K562 (cell line): ENCODE measurements around the gene FREM1. TPM values are rescaled to one million over a fixed set of nuclear protein-coding genes. Genes with fewer than 3 reads are reported as not detected.

Experiments
- ATAC-seq: fragments of 200-7000 bp; cut with Tn5 transposase; 3 replicates; pipeline ENCODE4 v1.9.1; 2020; ENCODE audit warnings: moderate library complexity
- BruUV-seq: library from RNA; stranded (reverse); fragments of 400-500 nt; replicated peaks from 2 replicates; lab custom pipeline; 2021; lab: Mats Ljungman, UMichigan
- CTCF ChIA-PET: fragments of 300-600 bp; formaldehyde crosslinking; extraction: SDS; loops from one replicate; lab custom pipeline; 2021; ENCODE audit warnings: low intra/inter-chr PET ratio; lab: Yijun Ruan, JAX
- POLR2A ChIA-PET: fragments of 300-600, 350-650 bp; sonication (Branson Sonifier 250); formaldehyde crosslinking; extraction: SDS; loops from one replicate; lab custom pipeline; 2021; ENCODE audit warnings: antibody characterized with exemption, inconsistent platforms; lab: Yijun Ruan, JAX
- DNase-seq, 4 experiments: peaks; one replicate each; pipeline versions ENCODE4 v3.0.0 to v3.0.0-alpha.2; 2011 to 2018; ENCODE audit warnings: low spot score in 3 of 4, mixed read lengths in 3 of 4; ENCODE audit errors: extremely low read depth in 1 of 4
- FAIRE-seq: peaks from 2 replicates; lab custom pipeline; 2011; peaks lifted over from hg19 to GRCh38; lab: Jason Lieb, UNC
- H2AFZ ChIP-seq: 2 replicates; pipeline ENCODE4 v1.6.0; 2011; ENCODE audit warnings: low read depth, low read length, control low read depth, inconsistent platforms
- H3K27ac ChIP-seq: fragments of 200-600 bp; 3 replicates; pipeline ENCODE4 v1.8.0; 2011; ENCODE audit warnings: low read depth, mild to moderate bottlenecking, control low read depth, inconsistent platforms, low read length, moderate library complexity, mixed read lengths; ENCODE audit errors: extremely low read depth
- H3K27me3 ChIP-seq, 2 experiments: fragments of 300-600 bp in 1 of 2; 2 replicates in 1 of 2; 3 replicates in 1 of 2; pipeline versions ENCODE4 v1.6.0 to v1.8.0; 2011; ENCODE audit warnings: inconsistent platforms in 2 of 2, low read length in 2 of 2, mild to moderate bottlenecking in 1 of 2, mixed read lengths in 1 of 2, moderate library complexity in 1 of 2; ENCODE audit not compliant: control insufficient read depth in 2 of 2, insufficient read depth in 2 of 2
- H3K36me3 ChIP-seq: fragments of 300-600 bp; 3 replicates; pipeline ENCODE4 v1.8.0; 2011; ENCODE audit warnings: mild to moderate bottlenecking, low read length, inconsistent platforms; ENCODE audit not compliant: control insufficient read depth, insufficient read depth
- H3K4me1 ChIP-seq, 2 experiments: fragments of 200-600 bp in 1 of 2; replicated peaks in 1 of 2; 2 replicates in 1 of 2; 3 replicates in 1 of 2; pipeline versions ENCODE4 v1.5.1 to v1.8.0; 2011; ENCODE audit warnings: inconsistent platforms in 2 of 2, low read length in 2 of 2, mild to moderate bottlenecking in 1 of 2, mixed read lengths in 1 of 2, moderate library complexity in 1 of 2; ENCODE audit not compliant: control insufficient read depth in 2 of 2, insufficient read depth in 2 of 2
- H3K4me2 ChIP-seq: 2 replicates; pipeline ENCODE4 v1.6.1; 2011; ENCODE audit warnings: low read length, control low read depth, inconsistent platforms, mixed read lengths; ENCODE audit not compliant: insufficient read depth
- H3K4me3 ChIP-seq: fragments of 200-600 bp; sonication (generic), shearing (Covaris generic); 2 replicates; pipeline ENCODE4 v1.5.1; 2016; ENCODE audit warnings: control low read depth, inconsistent platforms
- H3K79me2 ChIP-seq: fragments of 200-600 bp; 3 replicates; pipeline ENCODE4 v1.8.0; 2011; ENCODE audit warnings: low read length, inconsistent platforms; ENCODE audit not compliant: control insufficient read depth, insufficient read depth
- H3K9ac ChIP-seq, 2 experiments: 2 replicates each; pipeline versions ENCODE4 v1.6.0 to v1.6.1; 2011; ENCODE audit warnings: low read depth in 2 of 2, low read length in 2 of 2, control low read depth in 1 of 2, inconsistent platforms in 1 of 2, mild to moderate bottlenecking in 1 of 2, mixed read lengths in 1 of 2; ENCODE audit not compliant: insufficient read depth in 1 of 2
- H3K9me1 ChIP-seq: one replicate; pipeline ENCODE4 v1.6.0; 2011; ENCODE audit warnings: inconsistent platforms, mild to moderate bottlenecking, low read length, moderate library complexity; ENCODE audit not compliant: control insufficient read depth, insufficient read depth
- H3K9me3 ChIP-seq: replicated peaks from 2 replicates; pipeline ENCODE4 v1.5.1; 2011; ENCODE audit warnings: low read depth, low read length, inconsistent platforms; ENCODE audit not compliant: control insufficient read depth, insufficient read depth
- H4K20me1 ChIP-seq: replicated peaks from 2 replicates; pipeline ENCODE4 v1.6.1; 2011; ENCODE audit warnings: low read length, inconsistent platforms, mixed read lengths; ENCODE audit not compliant: control insufficient read depth, insufficient read depth
- CHD4 ChIP-seq: fragments of 200-600 bp; sonication (generic); IDR thresholded peaks from 3 replicates; pipeline ENCODE4 v1.6.1; 2012; ENCODE audit warnings: low read depth, mild to moderate bottlenecking, mixed read lengths, low read length, inconsistent platforms; ENCODE audit not compliant: insufficient read depth, insufficient replicate concordance, poor library complexity, severe bottlenecking
- KAT7 ChIP-seq: sonication (generic); formaldehyde crosslinking; IDR thresholded peaks from 2 replicates; pipeline ENCODE4 v1.8.0; 2022; ENCODE audit warnings: missing genetic modification reagents, mild to moderate bottlenecking, borderline replicate concordance
- MAX ChIP-seq: sonication (generic); formaldehyde crosslinking; IDR thresholded peaks from 2 replicates; pipeline ENCODE4 v1.9.0; 2022; ENCODE audit warnings: mild to moderate bottlenecking, missing genetic modification reagents
- POLR2AphosphoS5 ChIP-seq: IDR thresholded peaks from 2 replicates; pipeline ENCODE4 v1.6.1; 2011; ENCODE audit warnings: mild to moderate bottlenecking, low read depth, low read length, moderate library complexity; ENCODE audit not compliant: control insufficient read depth, insufficient read depth
- RNF219 ChIP-seq: fragments of 250-450 bp; sonication (Bioruptor Pico); IDR thresholded peaks from 2 replicates; pipeline ENCODE4 v1.5.0; 2022; ENCODE audit warnings: mild to moderate bottlenecking
- SFPQ ChIP-seq: fragments of 200-400 bp; formaldehyde crosslinking; IDR thresholded peaks from 2 replicates; pipeline ENCODE4 v1.6.1; 2017; ENCODE audit warnings: mild to moderate bottlenecking, low read depth, low read length, moderate library complexity
- SNAPC5 ChIP-seq: fragments of 250-450 bp; sonication (Bioruptor Pico); IDR thresholded peaks from 2 replicates; pipeline ENCODE4 v1.8.0; 2021; ENCODE audit warnings: moderate library complexity, mild to moderate bottlenecking, inconsistent platforms
- ZBTB33 ChIP-seq: sonication (generic); formaldehyde crosslinking; IDR thresholded peaks from 2 replicates; pipeline ENCODE4 v1.8.1; 2023; ENCODE audit warnings: mild to moderate bottlenecking, missing genetic modification reagents
- ZBTB8A ChIP-seq: fragments of 450-650 bp; IDR thresholded peaks from 2 replicates; pipeline ENCODE4 v1.6.1; 2018; ENCODE audit warnings: mild to moderate bottlenecking, moderate library complexity; ENCODE audit not compliant: partially characterized antibody
- ZNF232 ChIP-seq: sonication (generic); formaldehyde crosslinking; IDR thresholded peaks from 2 replicates; pipeline ENCODE4 v1.8.0; 2022; ENCODE audit warnings: mild to moderate bottlenecking, missing genetic modification reagents
- WGBS: fragments of 100-300 bp; shearing (Covaris generic); methylation state at CpG from one replicate; pipeline ENCODE4 v1.1.6; 2016; ENCODE audit warnings: low coverage, mixed read lengths; ENCODE audit not compliant: insufficient coverage; ENCODE audit errors: missing lambda C conversion rate; 5-methylcytosine and 5-hydroxymethylcytosine counted together
- in situ Hi-C: fragments of 300-500 bp; cut with MboI; formaldehyde crosslinking; loops from 4 replicates; pipeline ENCODE4 v1.15.0; 2018; ENCODE audit warnings: inconsistent platforms, mixed read lengths
- intact Hi-C: fragments of 100-400 bp; cut with micrococcal nuclease; formaldehyde crosslinking; loops from 2 replicates; pipeline ENCODE4 v1.14.2; 2022
- polyA plus RNA-seq, 8 experiments: library from polyadenylated mRNA; depleted of rRNA in 4 of 8; stranded (reverse) in 5 of 8; unstranded in 3 of 8; fragments of >200 nt; fragmentation: Nextera tagmentation in 2 of 8; fragmentation: Illumina TruSeq in 1 of 8; extraction: Ambion mirVana in 2 of 8; extraction: Trizol in 1 of 8; gene quantifications; 2 replicates each; pipeline versions ENCODE4 v1.2.1 to v1.2.3, GENCODE V29; 2011 to 2014; ENCODE audit warnings: inconsistent platforms in 1 of 8, missing spikeins in 1 of 8
- total RNA-seq, 7 experiments: library from RNA; depleted of rRNA in 6 of 7; stranded (reverse); fragments of >200 nt in 6 of 7; fragmentation: Illumina TruSeq in 2 of 7; extraction: Trizol in 2 of 7; gene quantifications; 2 replicates each; pipeline versions ENCODE4 v1.2.1 to v1.2.3, GENCODE V29; 2011 to 2021; ENCODE audit warnings: low replicate concordance in 1 of 7

The FREM1 gene
- total and polyA plus RNA-seq, 9 of the 15 experiments (the other 6 are each of a cell fraction or from before 2014, with no cell fraction given): 0.03 to 0.24 (median 0.13) TPM; not detected in 2

GRCh38 chr9:14842269-14842668 is 68.0 kb downstream of the FREM1 start (continued):
- no peak for TF ChIP-seq ZBTB33 (CRISPR knock-in tag)
- TF ChIP-seq RNF219: no peak
- no peak for TF ChIP-seq POLR2AphosphoS5
- no peak for TF ChIP-seq CHD4
- TF ChIP-seq MAX: no peak

GRCh38 chr9:14838701-14839100 is 71.5 kb downstream of the FREM1 start:
- CTCF ChIA-PET: no interaction called here
- in situ Hi-C loops: no loop called here

More at GRCh38 chr9:14838701-14839100, 71.5 kb downstream of the FREM1 start:
- Histone ChIP-seq H3K4me2 (no peak overlapping the region), H3K4me3 (no peak overlapping the region), H4K20me1 (no peaks in the 10 kb centered on the region), H3K9me1 (no peaks in the 10 kb centered on the region), H3K79me2 (no peaks in the 10 kb centered on the region), H3K4me1 (no peaks in the 10 kb centered on the region), H2AFZ (no peak overlapping the region), H3K9ac (no peak overlapping the region), H3K27me3 (no peaks in the 10 kb centered on the region; a peak in 1 of 5 replicates), H3K36me3 (no peaks in the 10 kb centered on the region), H3K9me3 (no peaks in the 10 kb centered on the region), H3K27ac (no peak overlapping the region)
- FAIRE-seq: no peak
- TF ChIP-seq ZNF232 (CRISPR knock-in tag) (no peak), SNAPC5 (no peak), SFPQ (no peak), KAT7 (CRISPR knock-in tag) (no peak), ZBTB8A (no peak)
- whole genome bisulfite sequencing: 2% methylated on average over 3 of the region's 3 CpGs
- DNase-seq: no peak
- POLR2A ChIA-PET: interaction anchor here (0.9 kb wide), 1 partner anchor 8 kb away, joined by 3 read pairs; no protein-coding TSS in a partner anchor
- no peak for ATAC-seq
- no TSS peak for BruUV-seq
- intact Hi-C loops: no loop called here
